Measurements from ENCODE around the gene C19orf38.

DNA sequence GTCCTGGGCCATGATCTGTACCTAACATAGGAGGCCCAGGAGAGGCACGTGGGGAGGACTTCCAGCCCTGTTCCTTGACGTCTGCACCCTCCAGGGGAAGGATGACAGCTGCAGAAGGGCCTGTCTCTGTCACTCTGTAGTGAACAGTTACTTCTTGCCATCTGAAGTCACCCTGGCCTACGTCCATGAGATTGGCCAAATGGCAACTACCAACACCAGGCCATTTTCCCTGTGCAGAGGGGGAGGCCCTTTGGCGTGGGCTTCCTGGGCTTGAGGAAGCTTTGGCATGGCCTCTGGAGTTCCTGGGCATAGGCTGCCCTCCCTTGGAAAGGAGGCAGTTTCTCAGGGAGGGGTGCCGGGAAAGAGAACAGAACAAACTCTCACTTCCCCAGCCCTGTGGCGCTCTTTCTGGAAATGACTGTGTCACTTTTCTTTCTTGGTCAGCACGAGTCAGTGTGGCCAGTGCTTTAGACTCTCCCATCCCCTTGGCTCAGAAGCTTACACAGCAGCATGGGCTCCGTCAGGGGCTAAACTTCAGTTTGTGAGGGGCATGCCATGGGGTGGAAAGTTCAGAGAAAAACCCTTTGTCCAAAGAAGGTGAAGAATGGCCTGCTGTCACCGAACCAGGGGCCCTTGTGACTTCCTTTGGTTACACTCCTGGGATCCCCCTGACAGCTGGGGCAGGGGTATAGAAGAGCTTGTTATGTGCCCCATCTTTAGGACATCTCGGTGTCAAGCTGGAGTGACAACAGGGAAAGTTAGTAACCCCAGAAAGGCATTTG is 28.4 kb downstream of the C19orf38 start:
- TF ChIP-seq POLR2A (IDR thresholded peaks at IDR 0.05) = peak in 1 of 2 donors; percentile 14
- TF ChIP-seq, protein P1, sequence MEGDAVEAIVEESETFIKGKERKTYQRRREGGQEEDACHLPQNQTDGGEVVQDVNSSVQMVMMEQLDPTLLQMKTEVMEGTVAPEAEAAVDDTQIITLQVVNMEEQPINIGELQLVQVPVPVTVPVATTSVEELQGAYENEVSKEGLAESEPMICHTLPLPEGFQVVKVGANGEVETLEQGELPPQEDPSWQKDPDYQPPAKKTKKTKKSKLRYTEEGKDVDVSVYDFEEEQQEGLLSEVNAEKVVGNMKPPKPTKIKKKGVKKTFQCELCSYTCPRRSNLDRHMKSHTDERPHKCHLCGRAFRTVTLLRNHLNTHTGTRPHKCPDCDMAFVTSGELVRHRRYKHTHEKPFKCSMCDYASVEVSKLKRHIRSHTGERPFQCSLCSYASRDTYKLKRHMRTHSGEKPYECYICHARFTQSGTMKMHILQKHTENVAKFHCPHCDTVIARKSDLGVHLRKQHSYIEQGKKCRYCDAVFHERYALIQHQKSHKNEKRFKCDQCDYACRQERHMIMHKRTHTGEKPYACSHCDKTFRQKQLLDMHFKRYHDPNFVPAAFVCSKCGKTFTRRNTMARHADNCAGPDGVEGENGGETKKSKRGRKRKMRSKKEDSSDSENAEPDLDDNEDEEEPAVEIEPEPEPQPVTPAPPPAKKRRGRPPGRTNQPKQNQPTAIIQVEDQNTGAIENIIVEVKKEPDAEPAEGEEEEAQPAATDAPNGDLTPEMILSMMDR (IDR thresholded peaks at IDR 0.05) = no peak

Measured in tibial nerve (tissue), 3 donors.